ENCODE data around the gene AAK1. TPM values are rescaled to one million over a fixed set of nuclear protein-coding genes. Genes with fewer than 3 reads are reported as not detected.

AAK1 gene
- total and polyA plus RNA-seq, 2 donors (not counting 3 experiments of a cell fraction or from before 2014, with no cell fraction given) = 31.0 to 127 TPM

DNA sequence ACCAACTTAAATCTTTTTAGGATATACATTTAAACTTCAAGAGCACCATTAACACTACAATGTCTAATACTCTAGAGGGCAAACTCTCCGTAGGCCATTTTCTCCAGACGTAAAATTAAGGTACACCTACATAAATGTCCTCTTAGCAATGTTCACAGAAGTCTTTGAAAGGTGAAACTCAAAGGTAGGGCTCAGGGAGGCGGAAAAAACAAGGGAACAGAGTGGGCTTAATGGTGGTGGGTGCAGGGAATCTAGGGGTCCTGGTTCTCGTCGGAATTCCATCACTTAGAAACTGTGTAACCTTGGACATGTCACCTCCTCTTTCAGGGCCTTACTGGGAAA lies 207.0 kb downstream of the AAK1 start:
- peaks cover 17% of the 10 kb centered on the region for H3K79me2 ChIP-seq (ENCODE audit: control insufficient read depth, insufficient read depth, low read length)
- H3K9ac ChIP-seq (replicated peaks; ENCODE audit: extremely low read depth, insufficient read depth, low read length) = peak overlapping the region; percentile 85
- intact Hi-C loops (cut with micrococcal nuclease) = loop anchor here (2.0 to 5.0 kb wide), 2 partner anchors 50 to 381 kb away; partner anchors contain the start of gene GFPT1
- peaks cover 9% of the 10 kb centered on the region for H3K4me1 ChIP-seq (ENCODE audit: control insufficient read depth, extremely low read depth, insufficient read depth, low read length)
- ChIA-PET CTCF (interaction anchor here (1.1 to 1.4 kb wide), 8 partner anchors 19 to 410 kb away, joined by 3 to 5 read pairs (median 3); no protein-coding TSS in a partner anchor), POLR2A (interaction anchor here (1.2 kb wide), 1 partner anchor 8 kb away, joined by 3 read pairs; no protein-coding TSS in a partner anchor)
- H3K36me3 ChIP-seq (ENCODE audit: control insufficient read depth in 2 of 2, extremely low read depth in 1 of 2, insufficient read depth in 2 of 2, low read length in 2 of 2) = no peaks in the 10 kb centered on the region
- H3K4me3 ChIP-seq (replicated peaks in 1 of 3; ENCODE audit: insufficient read depth in 1 of 3, low read depth in 1 of 3, low read length in 3 of 3) = peak overlapping the region; percentile 74 to 92 (median 78)
- H3K4me2 ChIP-seq (ENCODE audit: insufficient read depth, low read length) = peak overlapping the region; percentile 93
- peak overlapping the region; percentile 84 for H2AFZ ChIP-seq (ENCODE audit: low read depth, low read length)
- H3K9me3 ChIP-seq (replicated peaks; ENCODE audit: control insufficient read depth, insufficient read depth, low read length) = no peaks in the 10 kb centered on the region
- no peak for TF ChIP-seq EZH2 (IDR thresholded peaks at IDR 0.05; ENCODE audit: borderline replicate concordance, low read depth, low read length, severe bottlenecking)
- no peak for TF ChIP-seq FOS (IDR thresholded peaks at IDR 0.05; ENCODE audit: borderline replicate concordance, insufficient read depth, low read length)
- no TSS peak for BruUV-seq (replicated peaks)
- DNase-seq (ENCODE audit: low read depth, low spot score) (no peak), FAIRE-seq (no peak)
- H4K20me1 ChIP-seq (replicated peaks; ENCODE audit: control insufficient read depth, extremely low read depth, insufficient read depth, low read length) = no peaks in the 10 kb centered on the region
- dilution Hi-C loops (cut with MboI; ENCODE audit: extremely low pct_ligation_motif_present, low sequenced_read_pairs) = no loop called here
- H3K27me3 ChIP-seq (ENCODE audit: control insufficient read depth in 2 of 2, insufficient read depth in 2 of 2, low read length in 2 of 2) = no peaks in the 10 kb centered on the region
- H3K27ac ChIP-seq (ENCODE audit: insufficient read depth, low read depth, low read length) = peak overlapping the region; percentile 57
- H3K9me1 ChIP-seq (replicated peaks; ENCODE audit: control insufficient read depth, extremely low read depth, insufficient read depth, low read length) = no peaks in the 10 kb centered on the region

DNA sequence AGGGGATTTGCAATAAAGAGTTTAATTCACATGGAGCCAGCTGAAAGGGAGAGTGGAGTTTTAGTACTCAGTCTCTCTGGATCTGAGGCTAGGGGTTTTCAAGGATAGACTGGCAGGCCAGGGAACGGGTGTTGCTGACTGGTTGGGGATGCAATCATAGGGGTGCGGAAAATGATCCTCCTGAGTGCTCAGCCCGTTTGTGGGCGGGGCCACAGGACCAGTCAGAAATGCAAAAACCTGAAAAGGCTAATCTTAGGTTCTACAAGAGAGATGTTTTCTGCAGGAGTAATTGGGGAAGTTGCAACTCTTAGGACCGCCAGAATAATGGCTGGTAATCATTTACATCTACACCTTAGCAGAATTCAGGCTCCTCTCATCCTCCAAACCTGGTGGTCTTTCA lies 208.8 kb downstream of the AAK1 start:
- CTCF ChIA-PET = no interaction called here
- Histone ChIP-seq H3K4me3 (replicated peaks in 1 of 3; ENCODE audit: insufficient read depth in 1 of 3, low read depth in 1 of 3, low read length in 3 of 3) (no peak overlapping the region), H3K9ac (replicated peaks; ENCODE audit: extremely low read depth, insufficient read depth, low read length) (no peak overlapping the region), H4K20me1 (replicated peaks; ENCODE audit: control insufficient read depth, extremely low read depth, insufficient read depth, low read length) (no peaks in the 10 kb centered on the region), H3K27me3 (ENCODE audit: control insufficient read depth in 2 of 2, insufficient read depth in 2 of 2, low read length in 2 of 2) (no peaks in the 10 kb centered on the region), H3K9me1 (replicated peaks; ENCODE audit: control insufficient read depth, extremely low read depth, insufficient read depth, low read length) (no peaks in the 10 kb centered on the region), H2AFZ (ENCODE audit: low read depth, low read length) (no peak overlapping the region), H3K27ac (ENCODE audit: insufficient read depth, low read depth, low read length) (no peak overlapping the region), H3K36me3 (ENCODE audit: control insufficient read depth in 2 of 2, extremely low read depth in 1 of 2, insufficient read depth in 2 of 2, low read length in 2 of 2) (peaks cover 0 to 3% of the 10 kb centered on the region in 2 experiments), H3K4me1 (ENCODE audit: control insufficient read depth, extremely low read depth, insufficient read depth, low read length) (peaks cover 9% of the 10 kb centered on the region), H3K4me2 (ENCODE audit: insufficient read depth, low read length) (no peak overlapping the region), H3K9me3 (replicated peaks; ENCODE audit: control insufficient read depth, insufficient read depth, low read length) (no peaks in the 10 kb centered on the region), H3K79me2 (ENCODE audit: control insufficient read depth, insufficient read depth, low read length) (peaks cover 17% of the 10 kb centered on the region)
- BruUV-seq (replicated peaks) = no TSS peak
- POLR2A ChIA-PET = no interaction called here
- intact Hi-C loops (cut with micrococcal nuclease) (loop anchor here (5.0 kb wide), 1 partner anchor 383 kb away; no protein-coding TSS in a partner anchor), dilution Hi-C loops (cut with MboI; ENCODE audit: extremely low pct_ligation_motif_present, low sequenced_read_pairs) (no loop called here)
- no peak for DNase-seq (ENCODE audit: low read depth, low spot score)
- no peak for TF ChIP-seq JUN (IDR thresholded peaks at IDR 0.05; ENCODE audit: borderline replicate concordance, insufficient read depth, insufficient read length, low read depth)
- TF ChIP-seq FOS (IDR thresholded peaks at IDR 0.05; ENCODE audit: borderline replicate concordance, insufficient read depth, low read length) = no peak
- no peak for TF ChIP-seq MYC (IDR thresholded peaks at IDR 0.05; ENCODE audit: low read depth, low read length)
- TF ChIP-seq, protein P1, sequence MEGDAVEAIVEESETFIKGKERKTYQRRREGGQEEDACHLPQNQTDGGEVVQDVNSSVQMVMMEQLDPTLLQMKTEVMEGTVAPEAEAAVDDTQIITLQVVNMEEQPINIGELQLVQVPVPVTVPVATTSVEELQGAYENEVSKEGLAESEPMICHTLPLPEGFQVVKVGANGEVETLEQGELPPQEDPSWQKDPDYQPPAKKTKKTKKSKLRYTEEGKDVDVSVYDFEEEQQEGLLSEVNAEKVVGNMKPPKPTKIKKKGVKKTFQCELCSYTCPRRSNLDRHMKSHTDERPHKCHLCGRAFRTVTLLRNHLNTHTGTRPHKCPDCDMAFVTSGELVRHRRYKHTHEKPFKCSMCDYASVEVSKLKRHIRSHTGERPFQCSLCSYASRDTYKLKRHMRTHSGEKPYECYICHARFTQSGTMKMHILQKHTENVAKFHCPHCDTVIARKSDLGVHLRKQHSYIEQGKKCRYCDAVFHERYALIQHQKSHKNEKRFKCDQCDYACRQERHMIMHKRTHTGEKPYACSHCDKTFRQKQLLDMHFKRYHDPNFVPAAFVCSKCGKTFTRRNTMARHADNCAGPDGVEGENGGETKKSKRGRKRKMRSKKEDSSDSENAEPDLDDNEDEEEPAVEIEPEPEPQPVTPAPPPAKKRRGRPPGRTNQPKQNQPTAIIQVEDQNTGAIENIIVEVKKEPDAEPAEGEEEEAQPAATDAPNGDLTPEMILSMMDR (IDR thresholded peaks at IDR 0.05; ENCODE audit: extremely low read depth in 1 of 2, insufficient read depth in 1 of 2, low read depth in 1 of 2, low read length in 2 of 2) = no peak
- TF ChIP-seq EZH2 (IDR thresholded peaks at IDR 0.05; ENCODE audit: borderline replicate concordance, low read depth, low read length, severe bottlenecking) = no peak
- TF ChIP-seq POLR2AphosphoS5 (IDR thresholded peaks at IDR 0.05; ENCODE audit: insufficient read depth, low read depth, low read length) = no peak
- TF ChIP-seq, protein P2, sequence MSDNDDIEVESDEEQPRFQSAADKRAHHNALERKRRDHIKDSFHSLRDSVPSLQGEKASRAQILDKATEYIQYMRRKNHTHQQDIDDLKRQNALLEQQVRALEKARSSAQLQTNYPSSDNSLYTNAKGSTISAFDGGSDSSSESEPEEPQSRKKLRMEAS (IDR thresholded peaks at IDR 0.05; ENCODE audit: insufficient read depth, insufficient read length) = no peak
- TF ChIP-seq GATA2 (IDR thresholded peaks at IDR 0.05; ENCODE audit: insufficient read depth, insufficient read length, low read depth, low read length) = no peak
- TF ChIP-seq POLR2A (IDR thresholded peaks at IDR 0.05; ENCODE audit: low read depth, low read length) = no peak
- no peak for FAIRE-seq

Data from endothelial cell of umbilical vein (primary cell).